NCI-H2107 treated with DMSO at 0.1 percent for 48 hours (cell line): ENCODE measurements around the gene STAG3.
"Not testable (repeated sequence)": the region's sequence is repeated elsewhere in the genome, so short reads cannot be mapped to it uniquely, and the experiment has no call there.

Experiments
- DNase-seq: peaks from one replicate; lab custom pipeline; 2025; ENCODE audit not compliant: unreplicated experiment; lab: John Stamatoyannopoulos, UW

STAG3 gene

DNA sequence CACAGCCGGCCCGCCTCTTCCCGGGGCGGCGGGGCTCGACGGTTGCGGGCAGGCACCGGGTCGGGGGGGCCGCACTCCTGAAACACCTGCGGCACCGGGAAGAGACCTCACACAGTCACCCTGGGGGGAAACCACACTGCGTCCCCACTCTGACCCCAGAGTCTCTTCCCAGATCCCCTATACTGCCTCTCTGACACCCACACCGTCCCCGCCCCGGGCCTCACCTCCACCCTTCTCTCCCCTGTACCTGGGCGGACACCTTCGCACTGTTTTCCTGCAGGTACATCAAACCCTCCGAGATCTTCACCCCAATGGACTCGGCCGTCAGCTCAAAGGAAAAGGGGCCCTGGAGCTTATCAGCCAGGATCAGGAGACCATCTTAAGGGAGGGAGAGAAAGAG is 5.9 kb upstream of the STAG3 start:
- DNase-seq = no peak

- DNase-seq = no peak
Observed at GRCh38 chr7:100173806-100174495, 3.8 kb upstream of the STAG3 start.

DNA sequence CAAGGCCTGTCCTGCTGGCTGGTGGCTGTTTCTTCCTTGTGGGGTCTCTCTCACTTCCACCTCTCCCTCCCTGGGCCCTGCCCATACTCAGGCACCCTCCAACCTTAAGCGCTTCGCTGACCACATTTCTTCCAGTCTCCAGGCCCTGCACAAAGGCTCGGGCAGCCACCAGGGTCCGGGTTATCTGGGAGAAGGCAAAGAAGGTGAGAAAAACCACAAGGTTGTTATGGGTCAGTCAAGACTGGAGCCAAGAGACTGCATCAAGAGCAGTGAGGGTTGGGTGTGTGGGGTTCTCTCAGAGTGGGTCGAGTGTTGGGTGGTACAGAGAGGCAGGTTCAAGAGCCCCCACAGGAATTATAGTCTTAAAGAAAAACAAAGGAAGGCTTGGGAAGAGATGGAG is 3.1 kb upstream of the STAG3 start:
- DNase-seq = no peak

- no peak for DNase-seq
Observed at GRCh38 chr7:100175296-100175935, 2.3 kb upstream of the STAG3 start.

DNA sequence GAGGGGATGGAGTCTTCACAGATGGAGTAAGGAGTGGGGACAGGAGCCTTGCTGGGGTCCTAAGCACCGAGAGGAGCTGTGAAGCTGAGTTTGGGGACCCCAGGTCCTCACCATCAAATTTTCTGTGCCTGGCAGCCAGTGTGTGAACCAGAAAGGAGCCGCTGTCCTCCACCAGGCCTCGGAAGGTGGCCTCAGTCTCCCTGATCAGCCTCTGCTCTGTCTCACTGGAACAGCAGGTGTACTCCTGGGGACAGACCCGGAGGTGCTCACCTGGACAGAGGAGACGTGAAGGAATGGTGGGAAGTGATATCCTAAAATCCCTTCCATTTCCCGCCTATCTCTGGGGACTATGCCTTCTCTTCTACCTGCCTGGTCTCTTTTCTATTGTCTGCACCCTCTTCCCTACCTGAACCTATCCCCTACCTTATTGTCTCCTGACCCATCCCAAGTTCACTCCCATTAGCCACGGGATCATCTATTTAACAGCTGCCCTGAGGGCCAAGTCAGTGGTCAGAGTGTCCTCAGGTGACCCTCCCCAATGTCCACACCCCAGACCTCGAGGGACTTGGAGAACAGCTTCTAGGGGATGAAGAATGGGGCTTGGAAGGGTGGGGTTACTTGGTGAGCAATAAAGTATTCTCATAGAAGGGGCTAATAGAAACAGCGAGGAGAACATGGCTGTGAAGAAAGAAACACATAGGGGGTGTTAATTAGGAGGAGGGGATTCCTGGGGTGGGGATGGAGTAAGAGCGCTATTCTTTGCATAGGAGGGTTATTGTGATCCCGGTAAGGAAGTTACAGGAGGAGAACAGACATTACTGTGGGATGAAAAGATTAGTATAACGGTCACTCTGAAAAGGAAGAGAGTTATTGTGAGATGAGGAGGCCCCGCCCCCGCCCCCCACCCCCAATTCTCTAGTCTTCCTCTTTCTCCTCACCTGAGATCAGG is 1.3 kb upstream of the STAG3 start:
- no peak for DNase-seq

GRCh38 chr7:100180084-100180483 is 2.4 kb downstream of the STAG3 start:
- not testable (repeated sequence) for DNase-seq

GRCh38 chr7:100182616-100183015 is 4.9 kb downstream of the STAG3 start:
- not testable (repeated sequence) for DNase-seq

DNA sequence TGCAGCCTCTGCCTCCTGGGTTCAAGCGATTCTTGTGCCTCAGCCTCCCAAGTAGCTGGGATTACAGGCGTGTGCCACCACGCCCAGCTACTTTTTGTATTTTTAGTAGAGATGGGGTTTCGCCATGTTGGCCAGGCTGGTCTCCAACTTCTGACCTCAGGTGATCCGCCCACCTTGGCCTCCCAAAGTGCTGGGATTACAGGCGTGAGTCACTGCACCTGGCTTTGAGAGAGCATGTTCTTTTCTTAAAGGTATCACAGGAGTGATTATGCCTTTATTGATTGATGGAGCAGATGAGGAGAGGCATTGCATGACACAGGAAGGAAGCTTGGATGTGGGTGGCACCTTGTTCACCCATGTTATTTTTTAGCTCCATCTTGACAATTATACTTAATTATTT is 5.4 kb downstream of the STAG3 start:
- not testable (repeated sequence) for DNase-seq

DNA sequence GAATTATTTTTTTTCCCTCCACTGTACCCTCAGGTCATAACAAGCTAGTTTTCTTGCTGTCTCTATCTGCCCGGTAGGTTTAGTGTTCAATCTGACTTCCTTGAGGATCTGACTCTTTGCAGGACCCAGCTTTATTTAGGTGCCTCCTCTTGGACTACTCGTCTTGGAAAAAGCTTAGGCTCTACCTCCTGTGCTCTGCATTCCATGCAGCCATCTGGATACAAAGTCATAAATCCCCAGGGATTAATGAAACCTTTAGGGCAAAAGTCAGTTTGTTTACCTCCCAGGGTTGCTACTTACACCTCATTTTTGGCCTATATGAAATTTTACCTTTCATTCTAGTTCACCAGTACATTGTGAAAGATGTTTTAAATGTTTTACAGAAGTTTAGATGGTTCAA is 8.0 kb downstream of the STAG3 start:
- DNase-seq = no peak

GRCh38 chr7:100189061-100189460 is 11.3 kb downstream of the STAG3 start:
- DNase-seq = no peak

DNA sequence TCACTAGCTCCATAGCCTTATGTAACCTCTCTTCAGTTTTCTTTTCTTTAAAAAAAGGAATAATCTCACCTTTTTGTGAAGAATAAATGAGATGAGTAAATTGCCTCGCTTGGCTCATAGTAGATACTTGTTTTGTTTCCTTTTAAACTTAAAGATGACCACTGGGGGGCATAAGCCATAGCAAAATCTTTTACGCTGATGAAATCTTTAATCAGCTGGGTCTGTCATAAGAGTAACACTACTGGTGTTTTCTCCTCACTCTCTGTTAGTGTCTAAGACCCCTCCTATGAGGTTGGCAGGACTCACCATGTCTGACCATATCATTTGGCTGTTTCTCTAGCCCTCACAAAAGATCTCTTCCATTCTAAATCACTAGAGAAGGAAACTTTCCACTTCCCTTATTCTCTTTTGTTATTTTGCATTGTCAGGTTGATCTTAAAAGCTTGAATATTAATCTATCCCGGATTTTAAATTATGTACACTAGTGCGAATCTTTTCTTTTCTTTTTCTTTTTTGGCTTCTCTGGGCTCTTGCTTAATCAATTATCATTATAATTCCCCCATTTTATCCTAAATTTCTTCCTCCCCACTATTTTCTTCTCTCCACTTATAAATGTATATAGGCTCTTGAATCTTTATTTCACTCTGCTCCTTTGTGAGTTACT is 12.5 kb downstream of the STAG3 start:
- DNase-seq = no peak

DNA sequence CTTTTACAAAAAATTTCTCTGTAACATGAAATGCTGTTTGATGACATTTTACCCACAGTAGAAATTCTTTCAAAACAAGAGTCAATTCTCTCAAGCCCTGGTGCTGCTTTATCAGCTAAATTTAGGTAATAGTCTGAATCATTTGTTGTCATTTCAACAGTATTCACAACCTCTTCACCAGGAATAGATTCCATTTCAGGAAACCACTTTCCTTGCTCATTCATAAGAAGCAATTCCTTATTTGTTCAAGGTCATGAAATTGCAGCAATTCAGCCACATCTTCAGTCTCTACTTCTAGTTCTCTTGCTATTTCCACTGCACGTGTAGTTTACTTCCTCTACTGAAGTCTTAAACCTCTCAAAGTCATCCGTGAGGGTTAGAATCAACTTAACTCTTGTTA is 14.1 kb downstream of the STAG3 start:
- DNase-seq = no peak

GRCh38 chr7:100192281-100192862 is 14.7 kb downstream of the STAG3 start:
- not testable (repeated sequence) for DNase-seq

DNA sequence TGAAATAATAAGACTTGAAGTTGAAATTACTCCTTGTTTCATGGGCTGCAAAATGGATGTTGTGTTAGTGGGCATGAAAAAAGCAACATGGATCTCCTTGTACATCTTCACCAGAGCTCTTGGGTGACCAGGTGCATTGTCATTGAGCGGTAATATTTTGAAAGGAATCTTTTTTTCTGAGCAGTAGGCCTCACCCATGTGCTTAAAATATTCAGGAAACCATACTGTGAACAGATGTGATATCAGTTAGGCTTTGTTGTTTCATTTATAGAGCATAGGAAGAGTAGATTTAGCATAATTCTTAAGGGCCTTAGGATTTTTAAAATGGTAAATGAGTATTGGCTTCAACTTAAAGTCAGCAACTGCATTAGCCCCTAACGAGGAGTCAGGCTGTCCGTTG is 15.3 kb downstream of the STAG3 start:
- no peak for DNase-seq

DNA sequence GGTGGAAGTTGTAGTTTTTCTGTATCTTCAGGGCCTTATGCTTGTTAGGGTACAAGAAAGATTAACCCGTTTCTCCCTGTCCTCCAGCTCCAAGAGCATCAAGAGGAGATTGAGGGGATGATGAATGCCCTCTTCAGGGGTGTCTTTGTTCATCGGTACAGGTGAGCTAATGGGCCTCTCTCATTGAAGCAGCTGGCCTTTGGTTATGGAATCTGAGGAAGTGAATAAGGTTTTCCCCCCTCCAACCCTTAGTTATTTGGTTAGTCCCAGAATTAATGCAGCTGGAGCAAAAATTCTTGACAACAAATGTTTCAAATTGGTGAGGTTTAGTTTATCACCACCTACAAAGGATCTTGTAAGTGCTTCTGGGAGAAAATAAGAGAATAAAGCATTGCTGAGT is 17.5 kb downstream of the STAG3 start:
- DNase-seq = no peak

GRCh38 chr7:100195901-100196322 is 18.2 kb downstream of the STAG3 start:
- DNase-seq = not testable (repeated sequence)

GRCh38 chr7:100198266-100198665 is 20.5 kb downstream of the STAG3 start:
- no peak for DNase-seq

DNA sequence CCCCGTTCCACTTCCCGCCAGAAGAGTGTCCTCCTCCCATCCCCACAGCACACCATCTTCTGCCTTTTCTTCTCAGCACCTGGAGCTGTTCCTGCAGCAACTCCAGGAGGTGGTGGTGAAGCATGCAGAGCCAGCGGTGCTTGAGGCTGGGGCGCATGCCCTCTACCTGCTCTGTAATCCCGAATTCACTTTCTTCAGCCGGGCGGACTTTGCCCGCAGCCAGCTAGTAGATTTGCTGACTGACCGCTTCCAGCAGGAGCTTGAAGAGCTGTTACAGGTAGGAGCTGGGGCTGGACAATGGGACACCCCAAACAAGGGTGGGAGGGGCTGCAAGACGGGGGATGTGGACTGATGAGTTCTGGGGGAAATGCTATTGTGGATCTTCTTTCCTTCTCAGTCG is 23.0 kb downstream of the STAG3 start:
- no peak for DNase-seq

DNA sequence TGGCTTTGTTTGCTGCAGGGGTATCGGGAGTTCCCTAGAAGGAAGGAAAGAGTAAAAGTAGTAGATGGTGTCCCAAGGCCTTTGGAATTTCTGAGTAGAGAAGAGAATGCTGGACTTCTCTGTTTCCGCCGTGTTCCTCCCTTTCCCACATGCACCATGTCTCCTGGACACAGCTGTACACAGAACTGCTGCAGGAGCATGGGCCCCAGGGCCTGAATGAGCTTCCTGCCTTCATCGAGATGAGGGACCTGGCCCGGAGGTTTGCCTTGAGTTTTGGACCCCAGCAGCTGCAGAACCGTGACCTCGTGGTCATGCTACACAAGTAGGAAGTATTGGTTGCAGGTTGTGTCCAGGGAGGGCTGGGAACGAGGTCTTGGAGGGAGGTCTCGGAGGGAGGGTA is 26.7 kb downstream of the STAG3 start:
- DNase-seq = no peak

GRCh38 chr7:100208911-100209408 is 31.2 kb downstream of the STAG3 start:
- DNase-seq = no peak

GRCh38 chr7:100209493-100209892 is 31.8 kb downstream of the STAG3 start:
- DNase-seq = no peak
